ENCODE results near the gene IL22.

Gene IL22

GRCh38 chr12:68229956-68230355 is 23.4 kb downstream of the IL22 start:
- no peak for TF ChIP-seq GATA2 (IDR thresholded peaks at IDR 0.05; ENCODE audit: low read depth, low read length)
- TF ChIP-seq GATA3 (IDR thresholded peaks at IDR 0.05; ENCODE audit: low read depth, low read length), result no peak

- no peak for TF ChIP-seq GATA3 (IDR thresholded peaks at IDR 0.05; ENCODE audit: low read depth, low read length)
- no peak for TF ChIP-seq GATA2 (IDR thresholded peaks at IDR 0.05; ENCODE audit: low read depth, low read length)
Observed at GRCh38 chr12:68227356-68227755, 26.0 kb downstream of the IL22 start.

DNA sequence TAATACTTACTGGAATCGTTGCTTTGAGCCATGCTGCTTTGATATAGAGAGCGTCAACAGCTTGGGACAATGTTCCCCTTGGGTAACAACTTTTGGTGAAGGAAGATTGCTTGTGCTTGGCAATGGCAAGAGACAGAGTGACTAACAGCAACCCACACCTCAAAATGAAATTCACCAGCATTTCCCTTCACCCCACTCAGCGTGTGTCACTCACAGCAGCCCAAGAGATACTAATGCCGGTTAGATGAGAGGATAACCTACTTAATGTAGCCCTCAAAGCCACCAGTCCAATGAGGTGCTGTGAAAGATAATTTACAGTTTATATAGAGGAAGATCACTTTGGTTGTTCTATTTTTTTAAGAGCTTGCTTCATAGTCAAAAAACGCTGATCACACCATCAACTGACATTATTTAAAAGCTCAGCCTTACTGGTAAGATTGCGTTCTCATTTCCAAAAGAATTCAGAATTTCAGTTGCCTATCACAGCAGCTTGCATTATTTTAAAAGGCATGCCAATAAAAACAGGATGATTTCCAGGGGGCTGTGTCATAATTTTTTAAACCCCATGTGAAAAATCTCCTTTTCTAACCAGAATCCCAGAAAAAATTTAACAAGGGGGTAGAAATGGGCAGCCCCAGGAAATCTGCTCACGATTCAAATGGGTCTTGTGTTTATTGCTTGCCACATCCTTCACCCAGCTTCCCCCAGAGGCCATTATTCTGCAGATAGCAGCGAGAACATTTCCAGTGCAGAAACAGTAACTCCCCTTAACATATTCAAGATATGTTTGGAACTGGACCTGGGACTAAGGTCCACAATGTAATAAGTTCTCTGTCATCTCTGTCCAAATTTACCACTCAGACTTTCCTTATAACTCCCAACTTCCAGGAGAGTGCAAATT is 27.6 kb downstream of the IL22 start, which contains the start of gene IL26:
TSS of gene IL26 (minus strand) at position 235 of the 901 bp plus-strand sequence. CDS start at position 181, 54 bp downstream.
- TF ChIP-seq GATA3 (IDR thresholded peaks at IDR 0.05; ENCODE audit: low read depth, low read length) (no peak), GATA2 (IDR thresholded peaks at IDR 0.05; ENCODE audit: low read depth, low read length) (no peak)

- TF ChIP-seq GATA2 (IDR thresholded peaks at IDR 0.05; ENCODE audit: low read depth, low read length) (no peak), GATA3 (IDR thresholded peaks at IDR 0.05; ENCODE audit: low read depth, low read length) (no peak)
Observed at GRCh38 chr12:68224613-68225285, 28.7 kb downstream of the IL22 start.

GRCh38 chr12:68223067-68223747 is 30.2 kb downstream of the IL22 start:
- TF ChIP-seq GATA3 (IDR thresholded peaks at IDR 0.05; ENCODE audit: low read depth, low read length) (peak; percentile 38; the same call in 1 of the 2 replicates), GATA2 (IDR thresholded peaks at IDR 0.05; ENCODE audit: low read depth, low read length) (peak; percentile 80)

DNA sequence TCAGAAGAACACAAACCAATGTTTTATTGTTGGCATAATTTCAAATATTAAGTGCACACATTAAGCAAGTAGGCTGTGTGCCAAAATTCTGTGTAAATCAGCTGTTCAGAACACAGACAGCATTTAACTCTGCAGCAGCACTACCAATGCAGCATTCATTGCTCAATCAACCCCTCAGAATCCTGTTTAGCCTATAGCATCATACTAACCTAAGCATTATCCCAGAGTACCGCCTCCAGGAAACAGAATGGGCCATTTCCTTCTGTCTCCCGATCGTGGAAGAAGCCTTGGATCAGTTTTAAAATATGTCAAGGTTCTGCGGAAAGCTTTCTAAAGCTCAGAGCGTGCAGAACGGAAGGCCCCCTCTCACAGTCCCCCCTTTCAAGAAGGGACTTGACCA is 31.1 kb downstream of the IL22 start:
- TF ChIP-seq GATA2 (IDR thresholded peaks at IDR 0.05; ENCODE audit: low read depth, low read length) (no peak), GATA3 (IDR thresholded peaks at IDR 0.05; ENCODE audit: low read depth, low read length) (no peak)

- TF ChIP-seq GATA2 (IDR thresholded peaks at IDR 0.05; ENCODE audit: low read depth, low read length) (no peak), GATA3 (IDR thresholded peaks at IDR 0.05; ENCODE audit: low read depth, low read length) (no peak)
Observed at GRCh38 chr12:68221497-68221896, 31.9 kb downstream of the IL22 start.

- TF ChIP-seq GATA3 (IDR thresholded peaks at IDR 0.05; ENCODE audit: low read depth, low read length), result no peak
- no peak for TF ChIP-seq GATA2 (IDR thresholded peaks at IDR 0.05; ENCODE audit: low read depth, low read length)
Observed at GRCh38 chr12:68210875-68211274, 42.5 kb downstream of the IL22 start.

- peak; percentile 35; the same call in 1 of the 2 replicates for TF ChIP-seq GATA2 (IDR thresholded peaks at IDR 0.05; ENCODE audit: low read depth, low read length)
Observed at GRCh38 chr12:68209048-68209728, 44.2 kb downstream of the IL22 start.

DNA sequence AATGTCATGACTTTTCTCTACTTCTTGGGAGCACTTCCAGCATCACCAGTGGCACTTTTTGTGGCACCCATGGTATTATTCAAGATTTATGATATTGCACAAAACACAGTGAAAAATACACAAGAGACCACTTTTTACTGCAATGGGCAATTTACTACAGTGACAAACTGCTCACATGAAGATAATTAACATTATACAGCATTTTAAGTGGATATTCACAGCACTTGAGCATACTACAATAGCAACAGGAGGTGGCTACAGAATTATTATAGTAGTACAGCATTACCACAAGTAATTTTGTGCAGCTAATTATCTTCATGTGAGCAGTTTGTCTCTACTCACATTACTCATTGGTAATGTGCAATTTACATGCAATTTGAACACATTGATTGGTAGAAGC is 46.1 kb downstream of the IL22 start:
- TF ChIP-seq GATA3 (IDR thresholded peaks at IDR 0.05; ENCODE audit: low read depth, low read length) (no peak), GATA2 (IDR thresholded peaks at IDR 0.05; ENCODE audit: low read depth, low read length) (no peak)

DNA sequence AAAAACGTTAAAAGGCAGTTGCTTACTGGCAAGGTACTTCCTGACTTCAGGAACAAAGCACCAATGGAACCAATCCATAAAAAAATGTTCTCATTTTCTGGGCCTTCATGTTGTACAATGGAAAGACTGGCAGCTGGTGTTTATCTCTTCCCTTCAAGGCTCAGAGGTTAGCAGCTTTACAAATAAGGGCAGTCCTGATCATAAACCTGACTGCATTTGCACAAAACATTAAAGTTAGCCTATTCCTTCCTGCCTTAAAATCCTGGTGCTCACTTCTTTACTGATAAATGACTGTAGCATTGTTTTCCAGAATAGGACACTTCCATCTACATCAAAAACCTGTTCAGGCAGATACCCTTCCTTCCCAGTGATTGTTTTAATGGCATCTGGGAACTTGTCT is 47.0 kb downstream of the IL22 start:
- TF ChIP-seq GATA2 (IDR thresholded peaks at IDR 0.05; ENCODE audit: low read depth, low read length) (no peak), GATA3 (IDR thresholded peaks at IDR 0.05; ENCODE audit: low read depth, low read length) (no peak)

- TF ChIP-seq GATA2 (IDR thresholded peaks at IDR 0.05; ENCODE audit: low read depth, low read length), result no peak
- TF ChIP-seq GATA3 (IDR thresholded peaks at IDR 0.05; ENCODE audit: low read depth, low read length), result no peak
Observed at GRCh38 chr12:68203460-68203875, 49.9 kb downstream of the IL22 start.

- TF ChIP-seq GATA2 (IDR thresholded peaks at IDR 0.05; ENCODE audit: low read depth, low read length) (no peak), GATA3 (IDR thresholded peaks at IDR 0.05; ENCODE audit: low read depth, low read length) (no peak)
Observed at GRCh38 chr12:68200854-68201253, 52.5 kb downstream of the IL22 start.

GRCh38 chr12:68199127-68199526 is 54.3 kb downstream of the IL22 start:
- no peak for TF ChIP-seq GATA3 (IDR thresholded peaks at IDR 0.05; ENCODE audit: low read depth, low read length)
- no peak for TF ChIP-seq GATA2 (IDR thresholded peaks at IDR 0.05; ENCODE audit: low read depth, low read length)

Data from SH-SY5Y (cell line).